GM12874 (cell line): ENCODE results near the gene MYBPC2.

ENCODE experiments used
- CTCF ChIP-seq: IDR thresholded peaks from 2 replicates; pipeline ENCODE4 v1.5.1; 2011; ENCODE audit warnings: low read depth, mild to moderate bottlenecking, control low read depth, low read length, moderate library complexity; ENCODE audit not compliant: insufficient read depth

MYBPC2 gene

GRCh38 chr19:50506700-50507099 is 74.0 kb downstream of the MYBPC2 start:
- no peak for TF ChIP-seq CTCF

- TF ChIP-seq CTCF: no peak
Observed at GRCh38 chr19:50507376-50507775, 74.7 kb downstream of the MYBPC2 start.

- no peak for TF ChIP-seq CTCF
Observed at GRCh38 chr19:50508843-50509190, 76.1 kb downstream of the MYBPC2 start.

GRCh38 chr19:50509366-50509765 is 76.7 kb downstream of the MYBPC2 start:
- TF ChIP-seq CTCF: no peak

GRCh38 chr19:50510121-50510670 is 77.5 kb downstream of the MYBPC2 start:
- no peak for TF ChIP-seq CTCF

GRCh38 chr19:50510700-50511068 is 78.0 kb downstream of the MYBPC2 start:
- TF ChIP-seq CTCF: no peak

GRCh38 chr19:50511069-50511822 is 78.6 kb downstream of the MYBPC2 start, which contains the start of gene JOSD2:
Gene JOSD2, minus strand, starts transcription at chr19:50511191. Its CDS starts 760 bp downstream, at chr19:50510431.
- no peak for TF ChIP-seq CTCF
